DMS153 treated with DMSO at 0.1 percent for 48 hours (cell line): ENCODE data around the gene TTC32.

ENCODE experiments used
- DNase-seq: peaks from one replicate; lab custom pipeline; 2025; ENCODE audit not compliant: unreplicated experiment; lab: John Stamatoyannopoulos, UW

Gene TTC32

DNA sequence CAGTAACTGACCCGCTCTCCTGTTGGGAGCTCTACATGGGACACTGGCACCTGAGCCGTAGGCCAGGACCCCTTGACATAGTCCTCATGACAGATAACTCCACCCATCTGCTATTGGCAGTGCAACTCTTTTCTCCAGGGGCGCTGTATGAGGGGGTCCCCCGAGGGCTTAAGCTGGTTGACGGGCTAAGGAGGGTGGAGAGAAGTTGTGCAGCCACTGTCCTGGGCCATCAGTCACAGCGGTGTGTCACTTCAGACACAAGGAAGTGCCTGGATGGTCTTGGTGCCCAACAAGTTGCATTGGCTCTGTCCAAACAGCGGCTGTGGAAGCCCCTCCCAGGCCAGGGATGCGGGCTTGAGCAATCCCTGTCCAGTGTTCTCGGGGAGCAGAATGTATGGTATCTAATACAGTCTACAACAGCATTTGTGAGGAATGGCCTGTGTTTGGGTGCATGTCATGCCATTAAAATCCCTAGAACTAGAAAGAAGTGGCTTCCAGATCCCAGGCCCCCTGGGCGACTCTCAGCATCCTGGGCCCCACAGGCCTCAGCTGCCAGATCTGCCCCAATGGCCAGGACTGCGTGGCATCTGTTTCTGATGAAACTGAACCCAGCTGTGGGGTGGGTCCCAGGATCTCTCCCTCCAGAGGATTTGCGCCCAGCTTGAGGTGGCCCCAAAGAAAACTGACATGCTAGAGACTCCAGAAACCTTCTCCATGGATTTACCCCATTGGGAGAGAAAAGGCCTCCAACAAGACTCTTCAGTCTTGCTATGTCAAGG, 23.3 kb downstream of the TTC32 start:
- no peak for DNase-seq

DNA sequence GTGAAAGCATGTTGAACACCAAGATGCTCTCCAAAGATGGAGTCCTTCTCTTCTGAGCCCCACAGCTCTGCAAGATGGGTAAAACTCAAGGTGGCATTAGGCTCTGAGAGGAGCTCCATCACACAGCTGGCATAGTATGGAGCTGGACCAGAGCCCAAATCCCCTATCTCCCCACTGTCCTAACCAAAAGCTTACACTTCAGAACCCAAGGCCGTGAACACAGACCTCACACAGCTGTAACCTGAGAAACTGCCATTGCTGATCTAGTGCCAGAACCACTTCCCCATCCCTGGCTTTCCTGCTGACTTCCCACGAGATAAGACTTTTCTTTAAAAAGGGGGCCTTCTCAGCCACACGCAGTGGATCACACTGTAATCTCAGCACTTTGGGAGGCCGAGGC, 25.0 kb downstream of the TTC32 start:
- no peak for DNase-seq

GRCh38 chr2:19875280-19875679, 26.5 kb downstream of the TTC32 start:
- DNase-seq: no peak

DNA sequence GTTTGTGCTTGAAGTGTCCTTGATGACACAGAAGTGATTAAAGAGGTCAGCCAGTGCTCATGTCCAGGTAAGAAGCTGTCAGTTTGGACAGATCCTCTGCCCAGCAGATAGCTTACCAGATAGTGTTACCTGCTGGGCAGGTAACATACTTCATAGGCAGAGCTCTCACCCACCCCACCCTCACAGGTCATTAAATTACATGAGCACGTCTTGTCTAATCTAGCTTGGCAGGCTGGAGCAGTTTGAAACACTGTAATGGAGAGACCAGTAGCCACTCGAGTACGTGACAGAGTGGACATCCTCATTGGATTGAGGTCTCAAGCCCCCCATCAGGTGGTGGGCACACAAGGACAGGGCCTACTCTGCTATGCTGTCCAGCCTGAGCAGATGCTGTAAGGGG, 27.1 kb downstream of the TTC32 start:
- DNase-seq: no peak

DNA sequence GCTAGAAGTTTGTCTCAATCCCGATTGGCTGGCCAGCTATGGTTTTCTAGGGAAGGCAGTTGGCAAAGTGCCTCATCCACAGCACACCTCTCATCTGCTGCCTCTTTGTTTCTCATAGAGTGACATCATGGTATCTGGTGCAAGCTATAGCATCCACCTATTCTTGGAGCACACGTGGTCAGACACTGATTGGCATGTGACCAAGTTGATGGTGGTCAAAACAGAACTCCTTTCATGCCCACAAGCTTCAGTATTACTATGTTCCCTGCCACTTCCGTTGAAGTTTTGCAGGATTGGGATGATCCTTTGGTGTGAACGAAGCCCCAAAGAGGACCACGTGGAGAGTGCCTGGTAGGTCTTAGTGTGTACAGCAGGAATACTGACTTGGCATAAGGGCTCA, 28.8 kb downstream of the TTC32 start:
- DNase-seq: no peak

DNA sequence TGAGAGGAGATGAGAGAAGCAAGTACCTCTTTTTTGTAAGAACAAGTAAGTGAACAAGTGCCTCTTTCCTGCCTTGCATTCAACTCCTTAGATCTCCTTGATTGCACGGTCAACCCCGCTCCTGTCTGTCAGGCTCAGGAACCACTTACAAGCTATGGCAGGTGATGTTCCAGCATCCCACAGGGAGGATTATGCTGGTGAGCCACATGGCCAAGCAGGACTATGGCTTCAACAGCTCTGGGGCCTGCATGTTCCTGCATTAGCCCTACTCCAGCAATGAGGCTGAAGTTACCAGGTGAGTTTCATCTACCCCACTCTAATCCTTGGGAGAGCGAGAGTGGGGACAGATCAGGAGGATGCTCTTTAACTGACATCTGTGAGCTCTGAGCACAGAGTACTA, 29.5 kb downstream of the TTC32 start:
- DNase-seq: no peak

DNA sequence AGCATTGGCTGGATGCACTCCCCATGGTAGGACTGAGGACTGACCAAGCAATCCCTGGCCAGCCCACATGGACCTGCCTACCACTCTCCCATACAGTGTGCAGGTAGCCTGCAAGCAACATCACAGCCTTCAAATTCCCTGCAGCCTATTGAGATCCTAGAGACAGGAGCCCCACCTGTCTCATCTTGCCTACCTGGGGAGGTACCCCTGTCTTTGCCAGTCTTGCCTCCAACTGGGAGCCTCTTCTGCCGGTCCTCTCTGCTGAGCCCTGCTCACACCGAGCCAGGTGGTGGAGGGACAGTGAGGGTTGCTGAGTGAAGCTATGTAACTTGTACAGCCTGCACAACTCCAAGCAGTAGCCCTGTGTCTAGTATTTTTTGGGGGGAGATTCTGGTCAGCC, 29.9 kb downstream of the TTC32 start:
- DNase-seq: no peak

GRCh38 chr2:19870792-19871191, 31.0 kb downstream of the TTC32 start:
- DNase-seq: no peak

GRCh38 chr2:19868701-19869580, 32.8 kb downstream of the TTC32 start:
- DNase-seq: peak; percentile 57

DNA sequence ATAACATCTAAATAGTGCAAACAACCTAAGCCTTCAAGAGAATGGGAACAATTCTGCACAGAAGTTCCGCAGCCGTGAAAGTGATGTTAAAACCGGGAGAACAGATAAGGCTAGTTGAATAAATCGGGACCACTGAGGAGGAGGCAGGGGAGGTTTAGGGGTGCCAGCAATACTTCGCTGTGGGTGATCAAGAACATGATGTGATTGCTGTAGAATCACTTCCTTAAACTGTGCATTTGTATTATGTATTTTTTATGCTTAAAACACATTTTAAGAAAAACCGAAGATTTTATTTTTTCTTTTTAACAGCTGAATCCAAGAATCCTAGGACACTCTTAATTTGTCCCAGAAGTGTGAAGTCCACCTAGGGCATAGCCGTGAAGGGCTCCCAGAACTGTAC, 33.6 kb downstream of the TTC32 start:
- DNase-seq: no peak

DNA sequence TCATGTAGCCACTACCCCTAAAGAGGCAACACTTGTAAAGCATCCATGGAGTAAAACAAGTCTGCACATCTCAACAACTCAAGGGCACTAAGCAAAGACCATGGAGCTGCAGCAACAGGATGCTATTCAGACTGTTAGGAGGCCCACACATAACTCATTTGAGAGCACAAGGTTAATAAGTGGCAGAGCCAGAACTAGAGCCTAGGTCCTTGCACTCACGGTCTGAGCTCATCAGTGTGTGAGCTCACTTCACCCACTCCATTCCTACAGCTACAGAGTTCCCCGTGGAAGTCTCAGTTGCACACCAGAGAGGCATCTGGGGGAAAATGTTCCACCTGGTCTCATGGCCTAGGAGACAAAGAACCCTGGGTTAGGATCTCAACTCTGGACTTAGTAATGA, 35.0 kb downstream of the TTC32 start:
- no peak for DNase-seq

- DNase-seq: no peak
These were observed 36.6 kb downstream of the TTC32 start for GRCh38 chr2:19865151-19865550.

DNA sequence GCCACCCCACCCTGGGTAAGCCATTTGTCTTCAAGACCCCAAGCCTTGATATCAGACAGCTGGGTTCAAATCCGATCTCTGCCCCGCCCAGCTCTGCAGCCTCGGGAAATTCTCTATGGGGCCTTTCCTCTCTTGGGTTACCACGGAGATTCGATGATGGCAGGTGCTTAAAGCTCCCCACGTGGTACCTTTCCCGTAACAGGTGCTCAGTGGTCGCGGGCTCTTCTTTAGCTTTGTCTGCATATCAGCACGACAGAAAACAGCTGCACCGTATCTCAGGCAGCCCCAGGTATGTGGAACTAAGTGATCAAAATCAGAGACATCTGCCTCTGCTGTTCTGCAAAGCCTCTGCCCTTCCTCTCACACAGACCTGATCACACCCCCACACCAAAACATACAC, 37.4 kb downstream of the TTC32 start:
- no peak for DNase-seq

DNA sequence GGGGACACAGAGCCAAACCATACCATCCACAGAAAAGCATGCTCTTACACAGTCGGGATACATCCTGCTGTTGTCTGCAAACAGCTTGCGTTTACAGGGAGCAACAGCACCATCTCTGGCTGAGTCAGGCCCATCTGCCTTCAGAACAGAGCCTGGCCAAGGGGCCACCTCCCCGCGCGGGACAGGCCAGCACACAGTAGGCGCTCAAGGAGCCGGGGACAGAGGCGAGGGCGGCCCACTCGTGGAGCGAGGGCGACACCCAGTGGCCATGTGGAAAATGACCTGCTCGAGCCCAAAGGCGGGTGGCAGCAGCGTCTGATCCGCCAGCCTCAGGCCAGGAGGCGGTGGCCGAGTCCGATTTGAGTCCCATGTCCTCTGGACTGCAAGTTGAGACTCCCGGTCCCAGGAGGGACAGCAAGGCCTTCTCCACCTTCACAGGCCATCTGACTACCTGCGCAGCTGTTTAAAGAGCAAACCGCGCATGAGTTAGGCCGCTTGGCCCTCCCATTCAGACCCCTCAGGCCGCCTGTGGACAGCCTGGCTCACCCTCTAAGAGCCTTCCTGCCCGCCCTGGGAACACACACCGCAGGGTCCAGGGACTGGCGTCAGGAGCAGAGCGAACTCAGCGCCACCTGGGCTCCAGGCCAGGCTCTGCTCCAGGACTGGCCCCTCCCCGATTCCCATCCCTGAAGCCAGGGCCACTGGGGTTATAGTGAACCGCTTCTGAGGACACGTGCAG, 38.3 kb downstream of the TTC32 start:
- DNase-seq: no peak

DNA sequence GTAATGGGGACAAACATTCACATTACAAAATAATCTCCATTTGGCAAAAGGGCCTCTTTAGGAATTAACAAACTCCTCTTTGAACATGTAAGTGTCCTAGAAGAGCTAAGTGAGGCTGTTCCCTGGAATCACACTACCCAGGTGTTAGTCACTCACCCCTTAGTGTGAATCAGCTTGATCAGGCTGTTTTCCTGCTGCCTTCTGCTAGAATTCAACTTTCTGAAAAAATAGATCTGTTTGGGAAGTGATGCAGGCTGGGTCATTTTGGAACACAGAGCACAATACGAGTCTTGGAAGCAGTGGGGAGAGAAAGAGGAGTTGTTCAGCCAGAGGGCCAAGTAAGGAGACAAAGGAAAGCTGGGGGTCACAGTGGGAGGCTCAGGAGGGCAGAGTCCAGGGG, 40.0 kb downstream of the TTC32 start:
- DNase-seq: no peak

DNA sequence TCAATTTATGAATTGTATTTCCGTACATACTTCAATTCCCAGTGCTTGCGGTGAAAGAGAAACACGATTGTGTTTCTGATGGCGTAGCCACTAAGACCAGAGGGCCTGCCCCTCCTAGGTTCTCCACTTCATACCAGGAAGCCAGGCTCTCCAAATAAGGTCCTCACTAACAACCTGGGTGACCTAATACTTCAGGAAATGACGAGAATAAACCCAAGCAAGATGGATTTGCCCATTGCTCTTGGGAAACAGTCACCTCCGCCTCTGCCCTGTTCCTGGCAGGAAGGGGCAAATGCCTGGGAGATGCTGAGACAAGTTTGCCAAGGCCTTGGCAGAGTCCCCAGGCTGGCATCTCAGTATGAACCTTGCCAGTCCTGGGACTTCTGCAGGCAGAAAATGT, 41.8 kb downstream of the TTC32 start:
- no peak for DNase-seq

DNA sequence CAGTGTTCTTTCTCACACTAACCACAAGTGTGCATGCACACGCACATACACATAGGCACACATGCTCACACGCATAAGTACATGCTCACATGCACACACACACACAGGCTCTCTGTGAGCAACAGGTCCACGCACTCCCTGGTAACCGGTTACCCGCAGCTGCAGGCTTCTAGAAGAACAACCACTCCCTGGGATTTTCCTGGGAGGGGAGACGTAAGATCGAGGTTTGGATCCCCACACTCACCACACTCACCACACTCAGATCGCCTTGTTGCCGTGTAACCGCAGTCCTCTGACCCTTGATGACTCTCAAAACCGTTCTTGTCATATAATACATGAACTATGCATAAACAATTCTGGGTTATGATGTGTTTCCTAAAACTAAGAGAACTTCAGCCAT, 42.2 kb downstream of the TTC32 start:
- DNase-seq: no peak

DNA sequence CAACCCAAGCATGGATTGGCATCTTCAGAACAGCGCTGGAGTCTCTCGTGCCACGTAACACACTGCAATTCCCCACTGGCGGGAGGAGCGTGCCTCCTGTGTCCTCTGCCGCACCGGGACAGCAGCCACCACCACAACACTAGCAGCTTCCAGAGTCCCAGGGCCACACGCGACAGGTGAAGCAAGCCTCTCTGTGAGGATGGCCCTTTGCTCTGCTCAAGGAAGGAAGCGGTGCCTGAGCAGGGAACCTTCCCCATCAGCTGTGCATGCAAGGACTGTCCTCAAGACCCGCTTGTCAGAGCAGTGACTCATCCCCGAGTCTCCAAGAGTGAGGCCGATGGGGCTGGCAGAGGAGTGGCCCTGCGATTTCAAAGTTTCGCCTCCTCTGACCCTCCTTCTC, 44.0 kb downstream of the TTC32 start:
- no peak for DNase-seq

- DNase-seq: no peak
These were observed 44.7 kb downstream of the TTC32 start for GRCh38 chr2:19857100-19857499.

GRCh38 chr2:19855542-19856431, 46.0 kb downstream of the TTC32 start:
- no peak for DNase-seq
